HUES64 (cell line): ENCODE measurements around the gene PDE4DIP.
"Not testable (repeated sequence)": the region's sequence is repeated elsewhere in the genome, so short reads cannot be mapped to it uniquely, and the experiment has no call there.

ENCODE experiments used
- H3K27ac ChIP-seq: 2 replicates; pipeline ENCODE4 v1.7.0; 2013; ENCODE audit warnings: low read depth, low read length, inconsistent platforms
- H3K27me3 ChIP-seq: 2 replicates; pipeline ENCODE4 v1.6.1; 2013; ENCODE audit warnings: mild to moderate bottlenecking, low read length; ENCODE audit not compliant: insufficient read depth
- H3K36me3 ChIP-seq: 2 replicates; pipeline ENCODE4 v1.6.1; 2013; ENCODE audit warnings: mild to moderate bottlenecking, low read length; ENCODE audit not compliant: insufficient read depth
- H3K4me1 ChIP-seq: 2 replicates; pipeline ENCODE4 v1.6.1; 2013; ENCODE audit warnings: mild to moderate bottlenecking, low read length, moderate library complexity; ENCODE audit not compliant: insufficient read depth
- H3K4me3 ChIP-seq: 2 replicates; pipeline ENCODE4 v1.5.1; 2013; ENCODE audit warnings: mild to moderate bottlenecking, low read length, moderate library complexity
- H3K9ac ChIP-seq: 2 replicates; pipeline ENCODE4 v1.6.1; 2013; ENCODE audit warnings: mild to moderate bottlenecking, low read depth, low read length
- H3K9me3 ChIP-seq: 2 replicates; pipeline ENCODE4 v1.6.1; 2013; ENCODE audit warnings: low read depth, low read length; ENCODE audit not compliant: insufficient read depth
- WGBS: fragments of 150-250, 120-280 bp; methylation state at CpG from one replicate; pipeline ENCODE4 v1.1.7; 2013; ENCODE audit warnings: missing lambda C conversion rate; 5-methylcytosine and 5-hydroxymethylcytosine counted together

Gene PDE4DIP

GRCh38 chr1:148991818-148992217, 147.6 kb downstream of the PDE4DIP start:
- not testable (repeated sequence) for H3K9me3 ChIP-seq, H3K27ac ChIP-seq, H3K4me1 ChIP-seq, H3K27me3 ChIP-seq, H3K4me3 ChIP-seq, H3K9ac ChIP-seq, H3K36me3 ChIP-seq
- 100% methylated on average over 1 of the region's 2 CpGs for WGBS

GRCh38 chr1:148992364-148992763, 148.1 kb downstream of the PDE4DIP start:
- H3K9me3 ChIP-seq, H3K36me3 ChIP-seq, H3K27me3 ChIP-seq, H3K4me3 ChIP-seq, H3K9ac ChIP-seq, H3K27ac ChIP-seq, H3K4me1 ChIP-seq: not testable (repeated sequence)
- no CpG with 5 or more reads among the region's 2 CpGs for WGBS

- H3K4me1 ChIP-seq, H3K4me3 ChIP-seq, H3K36me3 ChIP-seq, H3K27ac ChIP-seq, H3K27me3 ChIP-seq, H3K9me3 ChIP-seq, H3K9ac ChIP-seq: not testable (repeated sequence)
- WGBS = 84% methylated on average over 4 of the region's 5 CpGs
Measured at GRCh38 chr1:148996449-148997224, 152.4 kb downstream of the PDE4DIP start.

GRCh38 chr1:148997405-148997804, 153.2 kb downstream of the PDE4DIP start:
- H3K9ac ChIP-seq, H3K27ac ChIP-seq, H3K36me3 ChIP-seq, H3K4me1 ChIP-seq, H3K9me3 ChIP-seq, H3K4me3 ChIP-seq, H3K27me3 ChIP-seq: not testable (repeated sequence)
- no CpG with 5 or more reads among the region's 6 CpGs for WGBS

- H3K4me1 ChIP-seq, H3K36me3 ChIP-seq, H3K4me3 ChIP-seq, H3K27ac ChIP-seq, H3K9me3 ChIP-seq, H3K9ac ChIP-seq, H3K27me3 ChIP-seq: not testable (repeated sequence)
- WGBS = no CpG with 5 or more reads among the region's 8 CpGs
Measured at GRCh38 chr1:149002664-149003063, 158.4 kb downstream of the PDE4DIP start.

- not testable (repeated sequence) for H3K27me3 ChIP-seq, H3K9me3 ChIP-seq, H3K9ac ChIP-seq, H3K36me3 ChIP-seq, H3K4me1 ChIP-seq, H3K27ac ChIP-seq, H3K4me3 ChIP-seq
- no CpG with 5 or more reads among the region's 4 CpGs for WGBS
Measured at GRCh38 chr1:149008326-149008725, 164.1 kb downstream of the PDE4DIP start.

- H3K4me1 ChIP-seq, H3K9ac ChIP-seq, H3K9me3 ChIP-seq, H3K27me3 ChIP-seq, H3K36me3 ChIP-seq, H3K4me3 ChIP-seq, H3K27ac ChIP-seq: not testable (repeated sequence)
- WGBS = no CpG with 5 or more reads among the region's 2 CpGs
Measured at GRCh38 chr1:149008769-149009168, 164.5 kb downstream of the PDE4DIP start.

GRCh38 chr1:149009761-149010160, 165.5 kb downstream of the PDE4DIP start:
- H3K27ac ChIP-seq, H3K4me3 ChIP-seq, H3K36me3 ChIP-seq, H3K27me3 ChIP-seq, H3K4me1 ChIP-seq, H3K9me3 ChIP-seq, H3K9ac ChIP-seq: not testable (repeated sequence)
- 100% methylated on average over 2 of the region's 3 CpGs for WGBS

GRCh38 chr1:149012599-149012998, 168.4 kb downstream of the PDE4DIP start:
- no CpG with 5 or more reads among the region's 5 CpGs for WGBS
- not testable (repeated sequence) for H3K36me3 ChIP-seq

GRCh38 chr1:149013513-149013912, 169.3 kb downstream of the PDE4DIP start:
- not testable (repeated sequence) for H3K27me3 ChIP-seq, H3K36me3 ChIP-seq, H3K4me3 ChIP-seq, H3K4me1 ChIP-seq, H3K27ac ChIP-seq, H3K9ac ChIP-seq, H3K9me3 ChIP-seq
- 96% methylated on average over 4 of the region's 4 CpGs for WGBS

More at GRCh38 chr1:149012599-149012998, 168.4 kb downstream of the PDE4DIP start:
- H3K9me3 ChIP-seq, H3K9ac ChIP-seq, H3K27me3 ChIP-seq, H3K4me3 ChIP-seq, H3K27ac ChIP-seq, H3K4me1 ChIP-seq: not testable (repeated sequence)

- H3K9ac ChIP-seq, H3K9me3 ChIP-seq, H3K4me1 ChIP-seq, H3K4me3 ChIP-seq, H3K27me3 ChIP-seq, H3K36me3 ChIP-seq, H3K27ac ChIP-seq: not testable (repeated sequence)
- WGBS = no CpG with 5 or more reads among the region's 3 CpGs
Measured at GRCh38 chr1:149015522-149015921, 171.3 kb downstream of the PDE4DIP start.

GRCh38 chr1:149016626-149017025, 172.4 kb downstream of the PDE4DIP start:
- not testable (repeated sequence) for H3K9ac ChIP-seq, H3K4me3 ChIP-seq, H3K27ac ChIP-seq, H3K4me1 ChIP-seq, H3K27me3 ChIP-seq, H3K36me3 ChIP-seq, H3K9me3 ChIP-seq
- WGBS = no CpG with 5 or more reads among the region's 2 CpGs
